ENCODE data around the gene SELENON. TPM values are rescaled to one million over a fixed set of nuclear protein-coding genes. Genes with fewer than 3 reads are reported as not detected.
A peak's percentile ranks its signal among the peaks of the same experiment; 100 is the strongest.

The SELENON gene
- total and polyA plus RNA-seq, 2 experiments from 2014 or later: 9.0 to 49.7 TPM

- H3K27me3 ChIP-seq (replicated peaks; ENCODE audit: insufficient read depth): no peaks in the 10 kb centered on the region
- H3K9me3 ChIP-seq (ENCODE audit: low read depth): no peaks in the 10 kb centered on the region
- DNase-seq: peak; percentile 62
- TF ChIP-seq EZH2 (IDR thresholded peaks at IDR 0.05; ENCODE audit: insufficient read depth, poor library complexity, severe bottlenecking) (no peak), EZH2phosphoT487 (IDR thresholded peaks at IDR 0.05; ENCODE audit: insufficient read depth, low read depth) (no peak)
- no peak overlapping the region for H3K4me3 ChIP-seq
- 43 to 45% methylated on average over 11 of the region's 11 CpGs for WGBS, 2 experiments (ENCODE audit: low coverage in 1 of 2, low lambda C conversion rate in 2 of 2, missing lambda C conversion rate in 2 of 2)
- H3K79me2 ChIP-seq (ENCODE audit: insufficient read depth): no peaks in the 10 kb centered on the region
- no peaks in the 10 kb centered on the region for H3K36me3 ChIP-seq (ENCODE audit: low read depth)
- no peaks in the 10 kb centered on the region for H4K20me1 ChIP-seq (ENCODE audit: insufficient read depth)
- no peak overlapping the region for H2AFZ ChIP-seq
- no peak overlapping the region for H3K27ac ChIP-seq
- H3K4me2 ChIP-seq (ENCODE audit: unreplicated experiment): peak overlapping the region; percentile 4
- no peaks in the 10 kb centered on the region; the same call in 1 of the 2 replicates for H3F3A ChIP-seq (ENCODE audit: insufficient read depth)
- H3K9me2 ChIP-seq (ENCODE audit: insufficient read depth): no peaks in the 10 kb centered on the region
- no peaks in the 10 kb centered on the region for H3K4me1 ChIP-seq (ENCODE audit: insufficient read depth)
- in situ Hi-C loops (cut with MboI): no loop called here
- H3K9ac ChIP-seq: no peak overlapping the region
Observed at GRCh38 chr1:25786887-25787759, 12.9 kb upstream of the SELENON start.

- in situ Hi-C loops (cut with MboI): no loop called here
- H3K4me3 ChIP-seq: no peak overlapping the region
- no peaks in the 10 kb centered on the region; the same call in 1 of the 2 replicates for H3F3A ChIP-seq (ENCODE audit: insufficient read depth)
- WGBS, 2 experiments (ENCODE audit: low coverage in 1 of 2, low lambda C conversion rate in 2 of 2, missing lambda C conversion rate in 2 of 2): 74 to 75% methylated on average over 5 of the region's 5 CpGs
- H3K9me3 ChIP-seq (ENCODE audit: low read depth): no peaks in the 10 kb centered on the region
- H3K79me2 ChIP-seq (ENCODE audit: insufficient read depth): no peaks in the 10 kb centered on the region
- H3K27me3 ChIP-seq (replicated peaks; ENCODE audit: insufficient read depth): no peaks in the 10 kb centered on the region
- H3K4me2 ChIP-seq (ENCODE audit: unreplicated experiment): no peak overlapping the region
- H3K9ac ChIP-seq: no peak overlapping the region
- H2AFZ ChIP-seq: no peak overlapping the region
- no peak overlapping the region for H3K27ac ChIP-seq
- no peak for DNase-seq
- no peaks in the 10 kb centered on the region for H3K36me3 ChIP-seq (ENCODE audit: low read depth)
- TF ChIP-seq EZH2phosphoT487 (IDR thresholded peaks at IDR 0.05; ENCODE audit: insufficient read depth, low read depth) (no peak), EZH2 (IDR thresholded peaks at IDR 0.05; ENCODE audit: insufficient read depth, poor library complexity, severe bottlenecking) (no peak)
- no peaks in the 10 kb centered on the region for H4K20me1 ChIP-seq (ENCODE audit: insufficient read depth)
- no peaks in the 10 kb centered on the region for H3K9me2 ChIP-seq (ENCODE audit: insufficient read depth)
- H3K4me1 ChIP-seq (ENCODE audit: insufficient read depth): no peaks in the 10 kb centered on the region
Observed at GRCh38 chr1:25787760-25788166, 12.2 kb upstream of the SELENON start.

- DNase-seq: no peak
- H3K9me3 ChIP-seq (ENCODE audit: low read depth): no peaks in the 10 kb centered on the region
- no peak overlapping the region for H3K9ac ChIP-seq
- no peaks in the 10 kb centered on the region for H4K20me1 ChIP-seq (ENCODE audit: insufficient read depth)
- in situ Hi-C loops (cut with MboI): loop anchor here (10.0 kb wide), 1 partner anchor 176 kb away; the partner anchor contains the start of gene MAN1C1
- TF ChIP-seq EZH2 (IDR thresholded peaks at IDR 0.05; ENCODE audit: insufficient read depth, poor library complexity, severe bottlenecking): no peak
- no peak for TF ChIP-seq EZH2phosphoT487 (IDR thresholded peaks at IDR 0.05; ENCODE audit: insufficient read depth, low read depth)
- no peak overlapping the region for H3K4me3 ChIP-seq
- H3K79me2 ChIP-seq (ENCODE audit: insufficient read depth): no peaks in the 10 kb centered on the region
- H2AFZ ChIP-seq: no peak overlapping the region
- H3K4me2 ChIP-seq (ENCODE audit: unreplicated experiment): no peak overlapping the region
- no peak overlapping the region for H3K27ac ChIP-seq
- no peaks in the 10 kb centered on the region for H3K36me3 ChIP-seq (ENCODE audit: low read depth)
- 70 to 78% methylated on average over 6 of the region's 6 CpGs for WGBS, 2 experiments (ENCODE audit: low coverage in 1 of 2, low lambda C conversion rate in 2 of 2, missing lambda C conversion rate in 2 of 2)
- H3F3A ChIP-seq (ENCODE audit: insufficient read depth): peaks cover 5% of the 10 kb centered on the region; the same call in 1 of the 2 replicates
- H3K27me3 ChIP-seq (replicated peaks; ENCODE audit: insufficient read depth): no peaks in the 10 kb centered on the region
- peaks cover 4% of the 10 kb centered on the region; the same call in 1 of the 2 replicates for H3K4me1 ChIP-seq (ENCODE audit: insufficient read depth)
- H3K9me2 ChIP-seq (ENCODE audit: insufficient read depth): no peaks in the 10 kb centered on the region
Observed at GRCh38 chr1:25790472-25790871, 9.5 kb upstream of the SELENON start.

GRCh38 chr1:25792115-25792514 lies 7.9 kb upstream of the SELENON start:
- Histone ChIP-seq H3K4me1 (ENCODE audit: insufficient read depth) (peaks cover 6% of the 10 kb centered on the region; the same call in 1 of the 2 replicates), H2AFZ (no peak overlapping the region), H3K4me2 (ENCODE audit: unreplicated experiment) (no peak overlapping the region), H3F3A (ENCODE audit: insufficient read depth) (0 out of 2 replicates have a peak, but pooled peaks cover 8% of the 10 kb centered on the region), H3K36me3 (ENCODE audit: low read depth) (no peaks in the 10 kb centered on the region), H4K20me1 (ENCODE audit: insufficient read depth) (no peaks in the 10 kb centered on the region), H3K9me3 (ENCODE audit: low read depth) (no peaks in the 10 kb centered on the region), H3K27me3 (replicated peaks; ENCODE audit: insufficient read depth) (no peaks in the 10 kb centered on the region), H3K9me2 (ENCODE audit: insufficient read depth) (no peaks in the 10 kb centered on the region), H3K4me3 (no peak overlapping the region), H3K9ac (no peak overlapping the region), H3K27ac (no peak overlapping the region), H3K79me2 (ENCODE audit: insufficient read depth) (no peaks in the 10 kb centered on the region)
- DNase-seq: no peak
- 46 to 47% methylated on average over 4 of the region's 4 CpGs for WGBS, 2 experiments (ENCODE audit: low coverage in 1 of 2, low lambda C conversion rate in 2 of 2, missing lambda C conversion rate in 2 of 2)
- in situ Hi-C loops (cut with MboI): loop anchor here (10.0 kb wide), 1 partner anchor 177 kb away; the partner anchor contains the start of gene MAN1C1
- TF ChIP-seq EZH2phosphoT487 (IDR thresholded peaks at IDR 0.05; ENCODE audit: insufficient read depth, low read depth) (no peak), EZH2 (IDR thresholded peaks at IDR 0.05; ENCODE audit: insufficient read depth, poor library complexity, severe bottlenecking) (no peak)

Data from GM23248 (cell line).